NCI-H146 treated with DMSO at 0.1 percent for 48 hours (cell line): Measurements from ENCODE around the gene ANKRD28.

Source experiments
- DNase-seq: peaks from one replicate; lab custom pipeline; 2025; ENCODE audit not compliant: unreplicated experiment; lab: John Stamatoyannopoulos, UW

Gene ANKRD28

GRCh38 chr3:15667484-15667883 is 130.3 kb downstream of the ANKRD28 start:
- no peak for DNase-seq

GRCh38 chr3:15666277-15666676 is 131.5 kb downstream of the ANKRD28 start:
- no peak for DNase-seq

- DNase-seq = no peak
Observed at GRCh38 chr3:15665510-15666150, 132.1 kb downstream of the ANKRD28 start.

GRCh38 chr3:15664144-15664543 is 133.6 kb downstream of the ANKRD28 start:
- no peak for DNase-seq

GRCh38 chr3:15660055-15660935 is 137.5 kb downstream of the ANKRD28 start:
- no peak for DNase-seq

- no peak for DNase-seq
Observed at GRCh38 chr3:15659254-15659975, 138.4 kb downstream of the ANKRD28 start.

GRCh38 chr3:15657016-15657415 is 140.8 kb downstream of the ANKRD28 start:
- no peak for DNase-seq

GRCh38 chr3:15656342-15656741 is 141.4 kb downstream of the ANKRD28 start:
- DNase-seq = no peak

- DNase-seq = no peak
Observed at GRCh38 chr3:15654891-15655290, 142.9 kb downstream of the ANKRD28 start.

- DNase-seq = no peak
Observed at GRCh38 chr3:15654127-15654526, 143.7 kb downstream of the ANKRD28 start.

- no peak for DNase-seq
Observed at GRCh38 chr3:15653321-15653720, 144.5 kb downstream of the ANKRD28 start.

- no peak for DNase-seq
Observed at GRCh38 chr3:15651396-15651795, 146.4 kb downstream of the ANKRD28 start.

- DNase-seq = no peak
Observed at GRCh38 chr3:15649858-15650257, 147.9 kb downstream of the ANKRD28 start.

- no peak for DNase-seq
Observed at GRCh38 chr3:15649341-15649740, 148.4 kb downstream of the ANKRD28 start.

GRCh38 chr3:15647611-15648167 is 150.1 kb downstream of the ANKRD28 start:
- DNase-seq = no peak

GRCh38 chr3:15646851-15647511 is 150.8 kb downstream of the ANKRD28 start:
- DNase-seq = no peak

GRCh38 chr3:15645740-15646501 is 151.9 kb downstream of the ANKRD28 start:
- no peak for DNase-seq

- DNase-seq = no peak
Observed at GRCh38 chr3:15645246-15645645, 152.5 kb downstream of the ANKRD28 start.

- no peak for DNase-seq
Observed at GRCh38 chr3:15638891-15639262, 158.9 kb downstream of the ANKRD28 start.

GRCh38 chr3:15638193-15638890 is 159.4 kb downstream of the ANKRD28 start:
- DNase-seq = no peak
